GM06990 (cell line): ENCODE results near the gene MCCC2.
"Not testable (repeated sequence)": the region's sequence is repeated elsewhere in the genome, so short reads cannot be mapped to it uniquely, and the experiment has no call there.

Experiments
- DNase-seq: peaks from one replicate; pipeline ENCODE4 v3.0.0-alpha.2; 2011; ENCODE audit not compliant: insufficient read length; ENCODE audit errors: extremely low read depth
- H3K27me3 ChIP-seq: replicated peaks from 2 replicates; pipeline ENCODE4 v1.6.0; 2011; ENCODE audit warnings: low read length; ENCODE audit not compliant: control insufficient read depth, insufficient read depth
- H3K36me3 ChIP-seq: 2 replicates; pipeline ENCODE4 v1.5.1; 2011; ENCODE audit warnings: low read length; ENCODE audit not compliant: control insufficient read depth, insufficient read depth
- H3K4me3 ChIP-seq: replicated peaks from 2 replicates; pipeline ENCODE4 v1.5.1; 2011; ENCODE audit warnings: low read depth, mild to moderate bottlenecking, control low read depth, low read length
- TF ChIP-seq, protein P1 (sequence below): IDR thresholded peaks from 2 replicates; pipeline ENCODE4 v1.5.1; 2011; ENCODE audit warnings: low read length, control low read depth, mild to moderate bottlenecking, inconsistent platforms; ENCODE audit not compliant: insufficient read depth, poor library complexity, severe bottlenecking

The MCCC2 gene

DNA sequence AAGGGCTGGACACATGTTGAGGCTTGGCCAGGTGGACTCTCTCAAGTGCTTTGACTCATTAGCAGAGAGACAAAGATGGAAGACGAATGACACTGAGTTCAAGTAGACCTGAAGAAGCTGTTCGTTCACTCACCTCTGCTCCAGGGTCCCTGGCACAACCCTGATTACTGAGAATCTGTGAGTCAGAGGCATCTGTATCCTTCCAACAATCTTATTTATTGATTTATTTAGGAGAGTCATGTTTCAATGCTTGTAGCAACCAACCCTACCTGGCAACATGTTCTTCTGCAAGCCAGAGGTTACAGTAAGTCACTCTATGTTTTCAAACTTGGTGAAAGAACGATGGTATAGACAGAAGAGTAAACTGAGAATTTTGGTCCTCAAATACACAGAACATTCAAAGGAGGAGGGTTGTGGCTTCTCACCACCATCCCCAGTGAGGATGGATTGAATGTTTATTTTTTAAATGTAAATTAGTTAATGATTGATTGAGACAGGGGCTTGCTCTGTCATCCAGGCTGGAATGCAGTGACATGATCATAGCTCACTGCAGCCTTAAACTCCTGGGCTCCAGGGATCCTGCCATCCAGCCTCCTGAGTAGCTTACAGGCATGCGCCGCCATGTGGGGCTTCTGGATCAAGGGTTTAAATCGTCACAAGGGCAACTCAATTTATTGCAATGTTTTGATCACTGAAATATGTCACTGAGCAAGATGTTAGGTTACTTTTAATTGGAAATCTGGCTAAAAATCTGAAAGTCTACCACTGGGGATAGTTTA lies 76.2 kb downstream of the MCCC2 start:
- Histone ChIP-seq H3K27me3 (no peaks in the 10 kb centered on the region), H3K4me3 (no peak overlapping the region), H3K36me3 (no peaks in the 10 kb centered on the region)
- TF ChIP-seq, protein P1, sequence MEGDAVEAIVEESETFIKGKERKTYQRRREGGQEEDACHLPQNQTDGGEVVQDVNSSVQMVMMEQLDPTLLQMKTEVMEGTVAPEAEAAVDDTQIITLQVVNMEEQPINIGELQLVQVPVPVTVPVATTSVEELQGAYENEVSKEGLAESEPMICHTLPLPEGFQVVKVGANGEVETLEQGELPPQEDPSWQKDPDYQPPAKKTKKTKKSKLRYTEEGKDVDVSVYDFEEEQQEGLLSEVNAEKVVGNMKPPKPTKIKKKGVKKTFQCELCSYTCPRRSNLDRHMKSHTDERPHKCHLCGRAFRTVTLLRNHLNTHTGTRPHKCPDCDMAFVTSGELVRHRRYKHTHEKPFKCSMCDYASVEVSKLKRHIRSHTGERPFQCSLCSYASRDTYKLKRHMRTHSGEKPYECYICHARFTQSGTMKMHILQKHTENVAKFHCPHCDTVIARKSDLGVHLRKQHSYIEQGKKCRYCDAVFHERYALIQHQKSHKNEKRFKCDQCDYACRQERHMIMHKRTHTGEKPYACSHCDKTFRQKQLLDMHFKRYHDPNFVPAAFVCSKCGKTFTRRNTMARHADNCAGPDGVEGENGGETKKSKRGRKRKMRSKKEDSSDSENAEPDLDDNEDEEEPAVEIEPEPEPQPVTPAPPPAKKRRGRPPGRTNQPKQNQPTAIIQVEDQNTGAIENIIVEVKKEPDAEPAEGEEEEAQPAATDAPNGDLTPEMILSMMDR = no peak
- no peak for DNase-seq

DNA sequence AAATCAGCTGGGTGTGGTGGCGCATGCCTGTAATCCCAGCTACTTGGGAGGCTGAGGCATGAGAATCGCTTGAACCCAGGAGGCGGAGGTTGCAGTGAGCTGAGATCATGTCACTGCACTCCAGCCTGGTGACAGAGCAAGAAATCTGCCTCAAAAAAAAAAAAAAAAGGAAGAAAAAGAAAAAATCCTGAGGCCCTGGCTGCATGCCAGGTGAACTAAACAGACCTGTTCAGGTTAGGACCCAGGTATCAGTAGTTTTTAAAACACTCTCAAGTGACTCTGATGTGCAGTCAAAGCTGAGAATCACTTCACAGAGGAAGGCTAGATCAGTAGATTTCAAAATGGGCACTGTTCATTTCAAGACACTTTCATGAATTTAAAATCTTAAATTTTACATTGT lies 77.5 kb downstream of the MCCC2 start:
- H3K4me3 ChIP-seq, H3K36me3 ChIP-seq, DNase-seq, H3K27me3 ChIP-seq: not testable (repeated sequence)

DNA sequence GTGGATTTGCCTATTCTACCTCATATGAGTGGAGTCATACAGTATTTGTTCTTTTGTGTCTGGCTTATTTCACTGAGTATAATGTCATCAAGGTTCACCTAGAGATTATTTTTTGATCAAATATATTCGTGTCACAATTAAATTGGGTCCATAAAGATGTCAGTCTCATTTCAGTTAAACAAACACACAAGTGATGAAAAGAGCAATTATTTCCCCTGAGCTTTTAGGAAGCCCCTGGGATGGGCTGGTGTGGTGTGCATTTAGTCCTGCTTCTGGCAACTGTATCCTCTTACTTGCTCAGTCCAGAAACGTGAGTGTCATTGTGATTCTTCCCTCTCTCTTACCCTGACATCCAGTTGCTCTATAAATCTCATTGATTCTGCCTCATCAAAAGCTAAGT lies 79.2 kb downstream of the MCCC2 start:
- Histone ChIP-seq H3K4me3 (no peak overlapping the region), H3K27me3 (no peaks in the 10 kb centered on the region), H3K36me3 (no peaks in the 10 kb centered on the region)
- TF ChIP-seq, protein P1 = no peak
- DNase-seq = no peak

DNA sequence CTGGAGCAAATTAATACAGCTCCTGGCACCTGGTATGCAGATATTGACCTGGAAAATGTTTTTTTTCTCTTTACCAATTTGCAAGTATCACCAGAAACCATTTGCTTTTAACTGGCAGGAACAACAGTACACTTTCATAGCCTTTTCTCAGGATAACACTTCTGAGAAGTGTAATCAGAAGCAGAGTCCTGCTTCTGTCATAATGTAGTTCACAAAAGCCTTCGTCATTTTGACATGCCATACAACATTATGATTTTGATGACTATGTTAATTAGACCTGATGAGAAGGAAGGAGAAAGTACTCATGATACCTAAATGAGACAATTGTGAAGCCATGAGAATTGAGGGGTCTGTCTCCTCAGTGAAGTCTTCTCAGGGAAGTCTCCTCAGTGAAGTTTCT lies 90.8 kb downstream of the MCCC2 start:
- Histone ChIP-seq H3K36me3 (no peaks in the 10 kb centered on the region), H3K27me3 (no peaks in the 10 kb centered on the region; the same call in none of the 2 replicates), H3K4me3 (no peak overlapping the region)
- no peak for DNase-seq
- TF ChIP-seq, protein P1 = no peak

DNA sequence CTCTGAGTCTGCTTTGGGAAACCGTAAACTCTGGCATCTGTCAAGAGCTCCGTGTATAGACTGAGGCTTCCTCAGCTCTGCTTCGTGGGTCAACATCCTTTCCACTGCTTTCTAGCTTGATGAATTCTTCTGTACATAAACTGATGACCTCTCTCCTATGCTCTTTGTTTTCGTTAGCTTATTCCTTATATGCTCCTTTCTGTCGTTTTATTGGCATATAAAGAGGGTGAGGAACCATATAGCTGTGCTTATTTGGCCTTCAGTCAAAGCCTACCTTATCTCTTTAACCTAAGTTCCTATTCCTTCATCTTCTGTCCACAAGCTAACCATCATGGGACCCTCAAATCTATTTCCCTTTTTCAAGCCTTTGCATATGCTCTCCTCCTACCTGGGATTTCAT lies 92.6 kb downstream of the MCCC2 start:
- DNase-seq = no peak
- TF ChIP-seq, protein P1 = no peak
- Histone ChIP-seq H3K36me3 (no peaks in the 10 kb centered on the region), H3K4me3 (no peak overlapping the region), H3K27me3 (no peaks in the 10 kb centered on the region; the same call in none of the 2 replicates)

DNA sequence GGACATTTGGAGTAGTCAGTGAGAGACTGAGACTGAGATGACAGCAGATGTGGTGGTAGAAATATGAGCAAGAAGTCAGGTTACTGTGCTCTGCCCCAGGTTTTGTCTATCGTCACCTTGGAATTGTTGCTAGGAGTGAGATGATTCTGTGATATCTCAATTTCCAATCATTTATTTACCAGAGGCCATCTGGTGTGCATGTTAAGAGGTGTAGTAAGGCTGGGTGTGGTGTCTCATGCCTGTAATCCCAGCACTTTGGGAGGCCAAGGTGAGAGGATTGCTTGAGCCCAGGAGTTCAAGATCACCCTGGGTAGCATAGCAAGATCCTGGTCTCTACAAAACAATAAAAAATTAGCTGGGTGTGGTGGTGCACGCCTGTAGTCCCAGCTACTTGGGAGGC lies 93.4 kb downstream of the MCCC2 start:
- DNase-seq = no peak

More for the DNA sequence above, 93.4 kb downstream of the MCCC2 start:
- no peak overlapping the region for H3K4me3 ChIP-seq
- no peaks in the 10 kb centered on the region for H3K36me3 ChIP-seq
- H3K27me3 ChIP-seq = no peaks in the 10 kb centered on the region; the same call in none of the 2 replicates
- TF ChIP-seq, protein P1 = no peak
